B cell (primary cell): ENCODE data around the gene DLG1. TPM values are rescaled to one million over a fixed set of nuclear protein-coding genes. Genes with fewer than 3 reads are reported as not detected.

Source experiments
- ATAC-seq: fragments of 200-7000 bp; cut with Tn5 transposase; one replicate; pipeline ENCODE4 v1.10.0; 2021; ENCODE audit warnings: low read depth, mild to moderate bottlenecking, moderate number of reproducible peaks, moderate library complexity
- CTCF ChIA-PET: fragments of 350-600 bp; sonication (Branson Sonifier 250); formaldehyde crosslinking; loops from one replicate; lab custom pipeline; 2021; ENCODE audit warnings: antibody characterized with exemption, inconsistent platforms; lab: Charles Lee
- POLR2A ChIA-PET: fragments of 350-600 bp; sonication (Branson Sonifier 250); formaldehyde crosslinking; loops from one replicate; lab custom pipeline; 2021; ENCODE audit warnings: antibody characterized with exemption; lab: Charles Lee
- DNase-seq: peaks from one replicate; pipeline ENCODE4 v3.0.0; 2013
- H2AFZ ChIP-seq: 2 replicates; pipeline ENCODE4 v1.6.1; 2012; ENCODE audit warnings: mild to moderate bottlenecking, low read depth, low read length; ENCODE audit not compliant: insufficient read depth, poor library complexity, severe bottlenecking
- H3K27ac ChIP-seq, 2 donors: 1 replicate in 1 of 2; 2 replicates in 1 of 2; pipeline ENCODE4 v1.5.1; 2012 to 2013; ENCODE audit warnings: low read length in 2 of 2, mild to moderate bottlenecking in 2 of 2, moderate library complexity in 1 of 2
- H3K27me3 ChIP-seq, 4 experiments: fragments of 200-600 bp in 1 of 4; sonication (generic) in 1 of 4; replicated peaks in 1 of 4; 1 replicate in 2 of 4; 2 replicates in 2 of 4; pipeline versions ENCODE4 v1.6.1 to v1.7.0; 2013 to 2016; ENCODE audit warnings: low read length in 3 of 4, mild to moderate bottlenecking in 2 of 4, mixed read lengths in 1 of 4, moderate library complexity in 1 of 4; ENCODE audit not compliant: insufficient read depth in 4 of 4, control insufficient read depth in 3 of 4; ENCODE audit errors: control extremely low read depth in 1 of 4
- H3K36me3 ChIP-seq, 2 experiments: replicated peaks in 1 of 2; 1 replicate in 1 of 2; 2 replicates in 1 of 2; pipeline versions ENCODE4 v1.6.1 to v1.7.1; 2013; ENCODE audit warnings: low read length in 1 of 2; ENCODE audit not compliant: insufficient read depth in 2 of 2, control insufficient read depth in 1 of 2; ENCODE audit errors: control extremely low read depth in 1 of 2, extremely low read depth in 1 of 2
- H3K4me1 ChIP-seq, 2 donors: fragments of 200-600 bp in 1 of 2; sonication (generic) in 1 of 2; 1 replicate in 1 of 2; 2 replicates in 1 of 2; pipeline versions ENCODE4 v1.5.1 to v1.6.1; 2013 to 2017; ENCODE audit warnings: low read length in 2 of 2; ENCODE audit not compliant: control insufficient read depth in 2 of 2, insufficient read depth in 2 of 2
- H3K4me2 ChIP-seq: replicated peaks from 2 replicates; pipeline ENCODE3; 2012; ENCODE audit warnings: mild to moderate bottlenecking, low read depth, low read length; ENCODE audit not compliant: poor library complexity, severe bottlenecking
- H3K4me3 ChIP-seq, 5 experiments: fragments of 200-600 bp in 1 of 5; sonication (generic) in 1 of 5; 1 replicate in 3 of 5; 2 replicates in 2 of 5; pipeline versions ENCODE4 v1.5.1 to v1.7.0; 2011 to 2016; ENCODE audit warnings: low read length in 4 of 5, mild to moderate bottlenecking in 4 of 5, low read depth in 2 of 5, control low read depth in 1 of 5, moderate library complexity in 1 of 5; ENCODE audit not compliant: insufficient read depth in 1 of 5; ENCODE audit errors: control extremely low read depth in 1 of 5, extremely low read depth in 1 of 5
- H3K79me2 ChIP-seq: fragments of 200-600 bp; sonication (generic); one replicate; pipeline ENCODE4 v1.6.0; 2016; ENCODE audit warnings: low read length; ENCODE audit not compliant: control insufficient read depth, insufficient read depth
- H3K9ac ChIP-seq: fragments of 200-600 bp; sonication (generic); 2 replicates; pipeline ENCODE4 v1.6.1; 2017; ENCODE audit warnings: mild to moderate bottlenecking, low read length, moderate library complexity
- H3K9me3 ChIP-seq, 3 donors: one replicate each; pipeline versions ENCODE4 v1.6.1 to v1.7.1; 2013; ENCODE audit warnings: low read length in 2 of 3; ENCODE audit not compliant: control insufficient read depth in 2 of 3, insufficient read depth in 1 of 3; ENCODE audit errors: control extremely low read depth in 1 of 3
- H4K20me1 ChIP-seq: 2 replicates; pipeline ENCODE4 v1.6.0; 2012; ENCODE audit warnings: mild to moderate bottlenecking, low read length; ENCODE audit not compliant: insufficient read depth, control insufficient read depth, poor library complexity, severe bottlenecking
- H3K27ac Mint-ChIP-seq: one replicate; pipeline ENCODE4 v1.8.0; 2021; ENCODE audit warnings: mixed read lengths
- H3K27me3 Mint-ChIP-seq: one replicate; pipeline ENCODE4 v1.8.0; 2021; ENCODE audit warnings: mixed read lengths
- H3K4me1 Mint-ChIP-seq: one replicate; pipeline ENCODE4 v1.8.0; 2021; ENCODE audit warnings: mixed read lengths
- H3K4me3 Mint-ChIP-seq: one replicate; pipeline ENCODE4 v1.8.0; 2021; ENCODE audit warnings: mixed read lengths
- H3K9me3 Mint-ChIP-seq: one replicate; pipeline ENCODE4 v1.8.0; 2022; ENCODE audit warnings: mixed read lengths; ENCODE audit not compliant: insufficient read depth
- EZH2 ChIP-seq: IDR thresholded peaks from 2 replicates; pipeline ENCODE4 v1.6.1; 2012; ENCODE audit warnings: borderline replicate concordance, low read depth, mild to moderate bottlenecking, moderate library complexity, low read length; ENCODE audit not compliant: insufficient read depth, poor library complexity, severe bottlenecking
- WGBS: methylation state at CpG from one replicate; pipeline ENCODE4 v1.1.5; 2013; ENCODE audit warnings: missing lambda C conversion rate; ENCODE audit not compliant: insufficient coverage; 5-methylcytosine and 5-hydroxymethylcytosine counted together
- intact Hi-C: fragments of 100-400 bp; cut with micrococcal nuclease; formaldehyde crosslinking; loops from one replicate; pipeline ENCODE4 v1.10.0; 2022
- polyA plus RNA-seq: library from polyadenylated mRNA; depleted of rRNA; stranded (reverse); fragments of >200 nt; gene quantifications from 2 replicates; pipeline ENCODE4 v1.2.3, GENCODE V29; 2012
- total RNA-seq, 2 donors: library from RNA; stranded (reverse); fragments of 120-200 nt in 1 of 2; gene quantifications; 1 replicate in 1 of 2; 2 replicates in 1 of 2; pipeline versions ENCODE4 v1.2.3 to v1.2.4, GENCODE V29; 2013 to 2022
- TF ChIP-seq, protein P1 (sequence below): fragments of 200-600 bp; IDR thresholded peaks from one replicate; pipeline ENCODE4 v1.8.0; 2022; ENCODE audit warnings: antibody characterized with exemption, mild to moderate bottlenecking

The DLG1 gene
- total and polyA plus RNA-seq, 2 donors (not counting 1 experiment from before 2014, with no cell fraction given): 23.4 to 114 TPM

GRCh38 chr3:197139586-197139985 is 158.8 kb downstream of the DLG1 start:
- no peak overlapping the region for H3K27ac Mint-ChIP-seq

GRCh38 chr3:197137751-197138150 is 160.7 kb downstream of the DLG1 start:
- Histone ChIP-seq H3K27ac (no peak overlapping the region), H3K4me2 (no peak overlapping the region), H3K9ac (no peak overlapping the region), H3K27me3 (no peaks in the 10 kb centered on the region), H3K36me3 (peaks cover 0 to 46% of the 10 kb centered on the region in 2 experiments), H3K4me3 (no peak overlapping the region), H3K9me3 (peaks cover 0 to 10% (median 9%) of the 10 kb centered on the region in 3 donors), H4K20me1 (no peaks in the 10 kb centered on the region), H3K4me1 (no peaks in the 10 kb centered on the region), H2AFZ (no peak overlapping the region), H3K79me2 (no peaks in the 10 kb centered on the region)
- 100% methylated on average over 1 of the region's 5 CpGs for WGBS
- ATAC-seq (no peak), DNase-seq (no peak)
- intact Hi-C loops: no loop called here
- Mint-ChIP-seq H3K27me3 (no peaks in the 10 kb centered on the region), H3K27ac (no peak overlapping the region), H3K4me1 (peaks cover 7% of the 10 kb centered on the region), H3K9me3 (peaks cover 7% of the 10 kb centered on the region), H3K4me3 (no peak overlapping the region)
- ChIA-PET POLR2A (no interaction called here), CTCF (no interaction called here)
- TF ChIP-seq, protein P1, sequence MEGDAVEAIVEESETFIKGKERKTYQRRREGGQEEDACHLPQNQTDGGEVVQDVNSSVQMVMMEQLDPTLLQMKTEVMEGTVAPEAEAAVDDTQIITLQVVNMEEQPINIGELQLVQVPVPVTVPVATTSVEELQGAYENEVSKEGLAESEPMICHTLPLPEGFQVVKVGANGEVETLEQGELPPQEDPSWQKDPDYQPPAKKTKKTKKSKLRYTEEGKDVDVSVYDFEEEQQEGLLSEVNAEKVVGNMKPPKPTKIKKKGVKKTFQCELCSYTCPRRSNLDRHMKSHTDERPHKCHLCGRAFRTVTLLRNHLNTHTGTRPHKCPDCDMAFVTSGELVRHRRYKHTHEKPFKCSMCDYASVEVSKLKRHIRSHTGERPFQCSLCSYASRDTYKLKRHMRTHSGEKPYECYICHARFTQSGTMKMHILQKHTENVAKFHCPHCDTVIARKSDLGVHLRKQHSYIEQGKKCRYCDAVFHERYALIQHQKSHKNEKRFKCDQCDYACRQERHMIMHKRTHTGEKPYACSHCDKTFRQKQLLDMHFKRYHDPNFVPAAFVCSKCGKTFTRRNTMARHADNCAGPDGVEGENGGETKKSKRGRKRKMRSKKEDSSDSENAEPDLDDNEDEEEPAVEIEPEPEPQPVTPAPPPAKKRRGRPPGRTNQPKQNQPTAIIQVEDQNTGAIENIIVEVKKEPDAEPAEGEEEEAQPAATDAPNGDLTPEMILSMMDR: no peak
- TF ChIP-seq EZH2: no peak

More at GRCh38 chr3:197139586-197139985, 158.8 kb downstream of the DLG1 start:
- no peak overlapping the region for H3K4me3 Mint-ChIP-seq
- CTCF ChIA-PET: no interaction called here
- no peaks in the 10 kb centered on the region for H3K27me3 Mint-ChIP-seq
- peaks cover 9% of the 10 kb centered on the region for H3K4me1 Mint-ChIP-seq
- POLR2A ChIA-PET: no interaction called here
- peaks cover 7% of the 10 kb centered on the region for H3K9me3 Mint-ChIP-seq
- Histone ChIP-seq H3K36me3 (peaks cover 0 to 38% of the 10 kb centered on the region in 2 experiments), H2AFZ (no peak overlapping the region), H4K20me1 (no peaks in the 10 kb centered on the region), H3K79me2 (no peaks in the 10 kb centered on the region), H3K4me3 (no peak overlapping the region), H3K4me1 (no peaks in the 10 kb centered on the region), H3K9me3 (peaks cover 0 to 10% (median 9%) of the 10 kb centered on the region in 3 donors), H3K27ac (no peak overlapping the region), H3K4me2 (no peak overlapping the region), H3K9ac (no peak overlapping the region), H3K27me3 (no peaks in the 10 kb centered on the region)
- DNase-seq (no peak), ATAC-seq (no peak)
- no CpG with 5 or more reads among the region's 1 CpG for WGBS
- no peak for TF ChIP-seq EZH2
- TF ChIP-seq, protein P1: no peak
- intact Hi-C loops: no loop called here
